Spleen (tissue), 11 donors: ENCODE data around the gene IL17RB. TPM values are rescaled to one million over a fixed set of nuclear protein-coding genes. Genes with fewer than 3 reads are reported as not detected.

ENCODE experiments used
- DNase-seq: peaks from one replicate; pipeline ENCODE4 v3.0.0-alpha.2; 2020
- H3K27ac ChIP-seq, 8 donors: fragments of 200-600 bp; sonication (generic) in 7 of 8; 1 replicate in 4 of 8; 2 replicates in 4 of 8; pipeline versions ENCODE4 v1.5.0 to v1.8.0; 2016 to 2021; ENCODE audit warnings: inconsistent platforms in 4 of 8, mild to moderate bottlenecking in 4 of 8, moderate library complexity in 1 of 8
- H3K27me3 ChIP-seq, 7 donors: fragments of 200-600 bp; sonication (generic) in 6 of 7; replicated peaks in 1 of 7; 1 replicate in 4 of 7; 2 replicates in 3 of 7; pipeline versions ENCODE4 v1.5.0 to v1.8.0; 2016 to 2021; ENCODE audit warnings: inconsistent platforms in 3 of 7, mild to moderate bottlenecking in 1 of 7
- H3K36me3 ChIP-seq, 6 donors: fragments of 200-600 bp; sonication (generic) in 5 of 6; 1 replicate in 4 of 6; 2 replicates in 2 of 6; pipeline versions ENCODE4 v1.5.0 to v1.8.0; 2016 to 2021; ENCODE audit warnings: inconsistent platforms in 2 of 6
- H3K4me1 ChIP-seq, 6 donors: fragments of 200-600 bp; sonication (generic) in 5 of 6; 1 replicate in 3 of 6; 2 replicates in 3 of 6; pipeline versions ENCODE4 v1.5.0 to v1.8.0; 2016 to 2021; ENCODE audit warnings: inconsistent platforms in 3 of 6
- H3K4me3 ChIP-seq, 8 donors: fragments of 200-600 bp; sonication (generic) in 7 of 8; 1 replicate in 4 of 8; 2 replicates in 4 of 8; pipeline versions ENCODE4 v1.5.0 to v1.8.0; 2016 to 2021; ENCODE audit warnings: inconsistent platforms in 4 of 8, mild to moderate bottlenecking in 4 of 8, moderate library complexity in 2 of 8
- H3K9me3 ChIP-seq, 8 donors: fragments of 200-600 bp; sonication (generic) in 7 of 8; 1 replicate in 4 of 8; 2 replicates in 4 of 8; pipeline versions ENCODE4 v1.5.0 to v1.8.0; 2016 to 2021; ENCODE audit warnings: inconsistent platforms in 4 of 8
- POLR2A ChIP-seq, 3 donors: fragments of 450-650 bp; IDR thresholded peaks; one replicate each; pipeline ENCODE4 v1.5.1; 2017; ENCODE audit warnings: antibody characterized with exemption in 3 of 3, mild to moderate bottlenecking in 1 of 3
- POLR2AphosphoS5 ChIP-seq, 3 donors: sonication (generic); formaldehyde crosslinking; IDR thresholded peaks; one replicate each; pipeline ENCODE4 v1.5.1; 2017; ENCODE audit warnings: antibody characterized with exemption in 3 of 3
- WGBS, 5 donors: extraction: QIAGEN DNeasy Blood & Tissue Kit in 3 of 5; methylation state at CpG; one replicate each; pipeline versions ENCODE4 v1.1.5 to v1.1.7; 2013 to 2018; 5-methylcytosine and 5-hydroxymethylcytosine counted together
- intact Hi-C: fragments of 100-400 bp; cut with DNase I; formaldehyde crosslinking; loops from one replicate; pipeline ENCODE4 v1.15.0; 2023; ENCODE audit warnings: low total_unique reads
- polyA plus RNA-seq, 3 donors: library from polyadenylated mRNA; stranded (reverse); fragments of 200-250 nt; gene quantifications; one replicate each; pipeline ENCODE4 v1.2.1, GENCODE V29; 2013
- total RNA-seq, 7 donors: library from RNA; depleted of rRNA in 3 of 7; stranded (reverse); fragments of >200 nt in 3 of 7; fragmentation: NEBNext Ultra II Directional in 4 of 7; extraction: Animal tissue kit (Norgen Biotek cat#: 25700) in 4 of 7; gene quantifications; one replicate each; pipeline versions ENCODE4 v1.1.0 to v1.2.1, GENCODE V29; 2016 to 2021
- TF ChIP-seq, protein P1 (sequence below), 11 experiments: fragments of 200-600 bp in 7 of 11; fragments of 450-650 bp in 4 of 11; sonication (generic) in 4 of 11; IDR thresholded peaks in 8 of 11; conservative IDR thresholded peaks in 3 of 11; 1 replicate in 7 of 11; 2 replicates in 4 of 11; pipeline versions ENCODE4 v1.4.0 to v1.8.0; 2016 to 2021; ENCODE audit warnings: antibody characterized with exemption in 11 of 11, inconsistent platforms in 4 of 11, mild to moderate bottlenecking in 1 of 11
- donor health status: healthy with polysubstance abuse.
- donor health status: DM: no; HTN: no; CAD: no; lungs with moderate emphysema.
- donor health status: DM: no; HTN: no; CAD: no.
- donor health status: Bipolar disorder and iron deficiency.
- donor health status: healthy.
- donor health status: DM: no; HTN: no; CAD: no.
- donor health status: DM: yes; HTN: yes; CAD: no.

Gene IL17RB
- total and polyA plus RNA-seq, 10 donors = 0.13 to 0.59 (median 0.26) TPM; not detected in 2

DNA sequence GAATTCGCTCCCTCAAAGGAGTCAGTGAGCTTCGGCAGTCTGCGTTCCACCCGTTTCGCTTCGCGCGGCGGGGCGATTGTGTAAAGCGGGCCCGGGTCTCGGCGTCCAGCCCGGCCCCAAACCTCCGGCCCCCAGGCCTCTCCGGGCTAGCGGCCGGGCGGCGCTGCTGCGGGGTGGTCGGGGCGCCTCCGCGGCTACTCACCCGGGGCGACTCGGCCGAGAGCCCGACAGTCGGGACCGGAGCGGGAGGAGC lies 561 bp upstream of the IL17RB start:
- Histone ChIP-seq H3K36me3 (no peaks in the 10 kb centered on the region), H3K27ac (peak overlapping the region in 2 of 8 donors; percentile 0 to 36), H3K4me1 (peaks cover 0 to 27% (median 17%) of the 10 kb centered on the region in 6 donors), H3K27me3 (peaks cover 0 to 69% (median 34%) of the 10 kb centered on the region in 7 donors), H3K4me3 (peak overlapping the region; percentile 37 to 71 (median 63)), H3K9me3 (no peaks in the 10 kb centered on the region)
- DNase-seq = no peak
- intact Hi-C loops = no loop called here
- TF ChIP-seq POLR2A (IDR thresholded peaks at IDR 0.05) = no peak
- TF ChIP-seq, protein P1, sequence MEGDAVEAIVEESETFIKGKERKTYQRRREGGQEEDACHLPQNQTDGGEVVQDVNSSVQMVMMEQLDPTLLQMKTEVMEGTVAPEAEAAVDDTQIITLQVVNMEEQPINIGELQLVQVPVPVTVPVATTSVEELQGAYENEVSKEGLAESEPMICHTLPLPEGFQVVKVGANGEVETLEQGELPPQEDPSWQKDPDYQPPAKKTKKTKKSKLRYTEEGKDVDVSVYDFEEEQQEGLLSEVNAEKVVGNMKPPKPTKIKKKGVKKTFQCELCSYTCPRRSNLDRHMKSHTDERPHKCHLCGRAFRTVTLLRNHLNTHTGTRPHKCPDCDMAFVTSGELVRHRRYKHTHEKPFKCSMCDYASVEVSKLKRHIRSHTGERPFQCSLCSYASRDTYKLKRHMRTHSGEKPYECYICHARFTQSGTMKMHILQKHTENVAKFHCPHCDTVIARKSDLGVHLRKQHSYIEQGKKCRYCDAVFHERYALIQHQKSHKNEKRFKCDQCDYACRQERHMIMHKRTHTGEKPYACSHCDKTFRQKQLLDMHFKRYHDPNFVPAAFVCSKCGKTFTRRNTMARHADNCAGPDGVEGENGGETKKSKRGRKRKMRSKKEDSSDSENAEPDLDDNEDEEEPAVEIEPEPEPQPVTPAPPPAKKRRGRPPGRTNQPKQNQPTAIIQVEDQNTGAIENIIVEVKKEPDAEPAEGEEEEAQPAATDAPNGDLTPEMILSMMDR (IDR thresholded peaks at IDR 0.05 in 8 of 11, conservative IDR thresholded peaks at IDR 0.05 in 3 of 11) = peak in 1 of 11 experiments; percentile 1
- TF ChIP-seq POLR2AphosphoS5 (IDR thresholded peaks at IDR 0.05) = no peak
- 0 to 2% (median 1%) methylated on average over 9 to 34 of the region's 34 CpGs for WGBS, 5 donors

DNA sequence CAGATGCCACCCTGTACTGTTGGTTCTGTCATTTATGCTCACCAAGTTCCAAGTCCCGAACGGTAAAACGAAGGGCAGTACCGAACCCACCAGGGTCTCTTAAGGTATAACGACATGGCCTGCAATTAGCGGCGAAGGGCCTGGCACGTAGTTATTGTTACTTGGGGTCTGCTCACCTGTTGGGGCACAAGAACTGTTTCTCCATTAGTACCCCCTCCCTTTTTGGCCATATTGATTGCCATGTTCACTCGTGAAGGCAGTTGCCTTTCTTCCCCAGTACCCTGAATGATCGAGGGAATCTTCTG lies 435 bp downstream of the IL17RB start:
- Histone ChIP-seq H3K27ac (no peak overlapping the region), H3K36me3 (no peaks in the 10 kb centered on the region), H3K27me3 (peaks cover 0 to 69% (median 34%) of the 10 kb centered on the region in 7 donors), H3K9me3 (no peaks in the 10 kb centered on the region), H3K4me3 (peak overlapping the region in 6 of 8 donors; percentile 60 to 71 (median 65)), H3K4me1 (peaks cover 0 to 27% (median 17%) of the 10 kb centered on the region in 6 donors)
- WGBS, 5 donors = 60 to 74% (median 64%) methylated on average over 10 of the region's 10 CpGs
- no peak for DNase-seq
- TF ChIP-seq POLR2A (IDR thresholded peaks at IDR 0.05) (no peak), POLR2AphosphoS5 (IDR thresholded peaks at IDR 0.05) (no peak)
- TF ChIP-seq, protein P1 (IDR thresholded peaks at IDR 0.05 in 8 of 11, conservative IDR thresholded peaks at IDR 0.05 in 3 of 11) = no peak
- intact Hi-C loops = no loop called here

DNA sequence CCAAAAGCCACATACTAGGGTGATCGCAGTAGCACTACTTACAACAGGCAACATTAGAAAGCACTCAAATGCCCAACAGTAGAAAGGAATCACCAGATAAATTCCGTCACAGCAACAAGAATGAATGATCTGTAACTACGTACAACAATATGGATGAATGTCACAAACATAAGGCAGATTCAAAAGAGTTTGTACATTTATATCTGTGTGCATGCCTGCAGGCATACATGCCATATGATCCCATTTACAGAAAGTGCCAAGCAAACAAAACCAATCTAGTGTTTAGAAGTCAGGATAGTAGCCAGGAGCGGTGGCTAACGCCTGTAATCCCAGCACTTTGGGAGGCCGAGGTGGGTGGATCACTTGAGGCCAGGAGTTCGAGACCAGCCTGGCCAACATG lies 3.5 kb downstream of the IL17RB start:
- intact Hi-C loops = no loop called here

DNA sequence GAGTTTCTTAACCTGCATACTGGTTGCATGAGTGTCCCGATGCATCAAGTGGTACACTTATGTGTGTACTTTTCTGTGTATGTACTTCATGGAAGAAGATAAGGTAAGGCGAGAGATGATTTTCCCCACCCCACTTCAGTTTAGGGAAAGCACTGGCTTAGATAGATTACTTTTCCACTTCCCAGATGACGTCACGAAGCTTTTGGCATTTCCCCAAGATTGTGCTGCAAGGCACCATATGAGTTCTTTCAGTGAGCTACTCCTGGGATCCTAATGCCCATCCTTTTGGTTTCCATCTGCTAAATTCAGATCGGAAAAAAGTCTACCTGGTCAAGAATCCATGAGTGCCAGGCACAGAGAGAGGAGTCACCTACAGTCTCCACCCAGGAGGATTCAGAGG lies 4.5 kb downstream of the IL17RB start:
- H3K27me3 ChIP-seq = peaks cover 0 to 42% (median 22%) of the 10 kb centered on the region in 7 donors
- intact Hi-C loops = no loop called here
- H3K4me3 ChIP-seq = no peak overlapping the region
- no peak for DNase-seq
- 64 to 81% (median 67%) methylated on average over 5 of the region's 5 CpGs for WGBS, 5 donors
- TF ChIP-seq POLR2AphosphoS5 (IDR thresholded peaks at IDR 0.05) (no peak), POLR2A (IDR thresholded peaks at IDR 0.05) (no peak)
- TF ChIP-seq, protein P1 (IDR thresholded peaks at IDR 0.05 in 8 of 11, conservative IDR thresholded peaks at IDR 0.05 in 3 of 11) = no peak
- H3K4me1 ChIP-seq = peaks cover 0 to 12% (median 10%) of the 10 kb centered on the region in 6 donors
- H3K27ac ChIP-seq = no peak overlapping the region
- no peaks in the 10 kb centered on the region for H3K9me3 ChIP-seq
- H3K36me3 ChIP-seq = no peaks in the 10 kb centered on the region

More for the DNA sequence above, 3.5 kb downstream of the IL17RB start:
- Histone ChIP-seq H3K4me3 (no peak overlapping the region), H3K4me1 (peaks cover 0 to 22% (median 17%) of the 10 kb centered on the region in 6 donors), H3K27ac (no peak overlapping the region), H3K27me3 (peaks cover 0 to 52% (median 32%) of the 10 kb centered on the region in 7 donors), H3K36me3 (no peaks in the 10 kb centered on the region), H3K9me3 (no peaks in the 10 kb centered on the region)
- 92 to 97% (median 95%) methylated on average over 7 of the region's 7 CpGs for WGBS, 5 donors
- TF ChIP-seq POLR2A (IDR thresholded peaks at IDR 0.05) = no peak
- TF ChIP-seq POLR2AphosphoS5 (IDR thresholded peaks at IDR 0.05) = no peak
- no peak for DNase-seq

DNA sequence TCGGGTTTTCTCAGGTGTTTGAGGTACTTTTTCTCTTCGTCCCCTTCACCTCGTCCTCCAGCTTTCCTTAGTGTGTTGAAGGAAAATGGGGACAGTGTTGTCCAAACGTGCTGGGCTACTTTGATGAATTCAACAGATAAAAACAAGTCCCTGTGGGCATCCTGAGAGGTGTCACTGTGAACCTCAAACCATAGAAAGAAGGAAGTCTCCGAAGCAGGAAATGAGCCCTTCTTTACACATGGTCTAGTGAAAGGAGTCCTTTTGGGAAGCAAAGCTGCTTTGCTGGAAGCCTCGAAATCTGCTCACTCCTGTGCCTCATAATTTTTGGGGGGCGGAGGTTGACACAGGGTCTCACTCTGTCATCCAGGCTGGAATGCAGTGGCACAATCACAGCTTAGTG lies 10.6 kb downstream of the IL17RB start:
- Histone ChIP-seq H3K4me1 (peaks cover 0 to 6% (median 0%) of the 10 kb centered on the region in 6 donors), H3K4me3 (no peak overlapping the region), H3K27ac (no peak overlapping the region), H3K36me3 (peaks cover 0 to 38% (median 13%) of the 10 kb centered on the region in 6 donors), H3K9me3 (no peaks in the 10 kb centered on the region), H3K27me3 (no peaks in the 10 kb centered on the region)
- WGBS, 5 donors = 53 to 69% (median 58%) methylated on average over 7 of the region's 7 CpGs
- intact Hi-C loops = no loop called here
- no peak for DNase-seq
- no peak for TF ChIP-seq POLR2A (IDR thresholded peaks at IDR 0.05)
- TF ChIP-seq, protein P1 (IDR thresholded peaks at IDR 0.05 in 8 of 11, conservative IDR thresholded peaks at IDR 0.05 in 3 of 11) = no peak
